Gastrocnemius medialis (tissue), 4 donors: ENCODE measurements around the gene HCN2. TPM values are rescaled to one million over a fixed set of nuclear protein-coding genes. Genes with fewer than 3 reads are reported as not detected.

Source experiments
- ATAC-seq, 2 donors: fragments of 150-250 bp; one replicate each; pipeline ENCODE4 v1.9.1; 2016
- DNase-seq, 2 donors: peaks; one replicate each; pipeline ENCODE4 v3.0.0-alpha.2; 2019
- H3K27ac ChIP-seq, 4 donors: fragments of 200-600 bp; sonication (generic); 1 replicate in 1 of 4; 2 replicates in 3 of 4; pipeline ENCODE4 v1.5.1; 2016 to 2018; ENCODE audit warnings: mild to moderate bottlenecking in 2 of 4, moderate library complexity in 1 of 4
- H3K27me3 ChIP-seq, 3 donors: fragments of 200-600 bp; sonication (generic) in 2 of 3; 1 replicate in 1 of 3; 2 replicates in 2 of 3; pipeline versions ENCODE4 v1.5.1 to v1.6.0; 2016 to 2019; ENCODE audit warnings: mild to moderate bottlenecking in 1 of 3, moderate library complexity in 1 of 3
- H3K36me3 ChIP-seq, 2 donors: fragments of 200-600 bp; sonication (generic) in 1 of 2; one replicate each; pipeline ENCODE4 v1.5.1; 2017 to 2018
- H3K4me1 ChIP-seq, 2 donors: fragments of 200-600 bp; sonication (generic) in 1 of 2; one replicate each; pipeline ENCODE4 v1.5.1; 2016 to 2017; ENCODE audit warnings: mild to moderate bottlenecking in 2 of 2
- H3K4me3 ChIP-seq, 4 donors: fragments of 200-600 bp; sonication (generic) in 3 of 4; 1 replicate in 1 of 4; 2 replicates in 3 of 4; pipeline ENCODE4 v1.5.1; 2016 to 2019; ENCODE audit warnings: mild to moderate bottlenecking in 2 of 4
- H3K9me3 ChIP-seq, 3 donors: fragments of 200-600 bp; sonication (generic) in 2 of 3; 1 replicate in 1 of 3; 2 replicates in 2 of 3; pipeline ENCODE4 v1.5.1; 2016 to 2019
- CTCF ChIP-seq, 5 experiments: fragments of 450-650 bp in 3 of 5; fragments of 200-600 bp in 2 of 5; sonication (generic) in 2 of 5; IDR thresholded peaks in 4 of 5; conservative IDR thresholded peaks in 1 of 5; 1 replicate in 4 of 5; 2 replicates in 1 of 5; pipeline ENCODE4 v1.5.1; 2016 to 2019; ENCODE audit warnings: antibody characterized with exemption in 5 of 5, mild to moderate bottlenecking in 3 of 5, moderate library complexity in 3 of 5
- POLR2A ChIP-seq, 2 donors: fragments of 450-650 bp; IDR thresholded peaks; one replicate each; pipeline ENCODE4 v1.6.1; 2017; ENCODE audit warnings: antibody characterized with exemption in 2 of 2, mild to moderate bottlenecking in 2 of 2, moderate library complexity in 2 of 2
- in situ Hi-C, 4 donors: fragments of 200-750 bp; cut with MboI; loops; one replicate each; pipeline versions ENCODE4 v1.15.0 to v1.8.0; 2017; ENCODE audit warnings: low sequenced_read_pairs in 4 of 4
- intact Hi-C: fragments of 100-400 bp; cut with DNase I; formaldehyde crosslinking; loops from one replicate; pipeline ENCODE4 v1.15.1; 2023; ENCODE audit warnings: low total_unique reads
- total RNA-seq, 4 donors: library from RNA; depleted of rRNA; stranded (reverse); fragments of >200 nt; gene quantifications; one replicate each; pipeline versions ENCODE4 v1.1.0 to v1.2.3, GENCODE V29; 2016

The HCN2 gene
- total RNA-seq, 4 donors from 2014 or later: 0.10 TPM; not detected in 3

GRCh38 chr19:615619-616018 lies 25.9 kb downstream of the HCN2 start:
- intact Hi-C loops (no loop called here), in situ Hi-C loops (no loop called here)
- Histone ChIP-seq H3K27me3 (peaks cover 0 to 3% (median 2%) of the 10 kb centered on the region in 3 donors), H3K9me3 (no peaks in the 10 kb centered on the region), H3K4me3 (no peak overlapping the region), H3K36me3 (peaks cover 0 to 36% of the 10 kb centered on the region in 2 donors), H3K4me1 (no peaks in the 10 kb centered on the region), H3K27ac (no peak overlapping the region)
- DNase-seq: no peak
- TF ChIP-seq POLR2A (IDR thresholded peaks at IDR 0.05): no peak
- no peak for TF ChIP-seq CTCF (IDR thresholded peaks at IDR 0.05 in 4 of 5, conservative IDR thresholded peaks at IDR 0.05 in 1 of 5)
- ATAC-seq: no peak

GRCh38 chr19:616062-616700 lies 26.5 kb downstream of the HCN2 start:
- Histone ChIP-seq H3K27ac (no peak overlapping the region), H3K27me3 (peaks cover 0 to 2% (median 0%) of the 10 kb centered on the region in 3 donors), H3K4me3 (no peak overlapping the region), H3K4me1 (no peaks in the 10 kb centered on the region), H3K36me3 (peaks cover 0 to 36% of the 10 kb centered on the region in 2 donors), H3K9me3 (no peaks in the 10 kb centered on the region)
- ATAC-seq: no peak
- intact Hi-C loops (no loop called here), in situ Hi-C loops (no loop called here)
- DNase-seq: no peak
- TF ChIP-seq CTCF (IDR thresholded peaks at IDR 0.05 in 4 of 5, conservative IDR thresholded peaks at IDR 0.05 in 1 of 5) (no peak), POLR2A (IDR thresholded peaks at IDR 0.05) (no peak)

GRCh38 chr19:616747-617526 lies 27.3 kb downstream of the HCN2 start:
- no peak overlapping the region for H3K27ac ChIP-seq
- no peaks in the 10 kb centered on the region for H3K4me1 ChIP-seq
- intact Hi-C loops: no loop called here
- peaks cover 0 to 2% (median 0%) of the 10 kb centered on the region in 3 donors for H3K27me3 ChIP-seq
- peaks cover 0 to 39% of the 10 kb centered on the region in 2 donors for H3K36me3 ChIP-seq
- ATAC-seq (no peak), DNase-seq (no peak)
- no peaks in the 10 kb centered on the region for H3K9me3 ChIP-seq
- H3K4me3 ChIP-seq: no peak overlapping the region
- in situ Hi-C loops: no loop called here
- TF ChIP-seq POLR2A (IDR thresholded peaks at IDR 0.05) (no peak), CTCF (IDR thresholded peaks at IDR 0.05 in 4 of 5, conservative IDR thresholded peaks at IDR 0.05 in 1 of 5) (no peak)

- no peak for TF ChIP-seq CTCF (IDR thresholded peaks at IDR 0.05 in 4 of 5, conservative IDR thresholded peaks at IDR 0.05 in 1 of 5)
- TF ChIP-seq POLR2A (IDR thresholded peaks at IDR 0.05): no peak
- no peak overlapping the region for H3K4me3 ChIP-seq
- peaks cover 0 to 2% (median 0%) of the 10 kb centered on the region in 3 donors for H3K27me3 ChIP-seq
- intact Hi-C loops: no loop called here
- H3K9me3 ChIP-seq: no peaks in the 10 kb centered on the region
- no peak overlapping the region for H3K27ac ChIP-seq
- no peaks in the 10 kb centered on the region for H3K4me1 ChIP-seq
- in situ Hi-C loops: no loop called here
- DNase-seq: no peak
- H3K36me3 ChIP-seq: peaks cover 0 to 47% of the 10 kb centered on the region in 2 donors
- no peak for ATAC-seq
These were observed 28.0 kb downstream of the HCN2 start for GRCh38 chr19:617551-618246.
